Smooth muscle cell (in vitro differentiated cells): Measurements from ENCODE around the gene CROCC. TPM values are rescaled to one million over a fixed set of nuclear protein-coding genes. Genes with fewer than 3 reads are reported as not detected.

Source experiments
- DNase-seq: peaks from one replicate; lab custom pipeline; 2025; ENCODE audit not compliant: unreplicated experiment; lab: John Stamatoyannopoulos, UW
- H2AFZ ChIP-seq: fragments of 200-600 bp; sonication (generic); 2 replicates; pipeline ENCODE4 v1.6.0; 2016; ENCODE audit warnings: antibody characterized with exemption, low read depth, mild to moderate bottlenecking
- H3F3A ChIP-seq: fragments of 200-600 bp; sonication (generic); 2 replicates; pipeline ENCODE4 v1.6.0; 2017; ENCODE audit warnings: antibody characterized with exemption, low read depth
- H3K27ac ChIP-seq: fragments of 200-600 bp; sonication (generic); 2 replicates; pipeline ENCODE4 v1.5.1; 2016; ENCODE audit warnings: low read depth, mild to moderate bottlenecking
- H3K27me3 ChIP-seq: fragments of 200-600 bp; sonication (generic); 2 replicates; pipeline ENCODE4 v1.6.1; 2016; ENCODE audit warnings: low read depth, mild to moderate bottlenecking
- H3K36me3 ChIP-seq: fragments of 200-600 bp; sonication (generic); 2 replicates; pipeline ENCODE4 v1.5.1; 2016; ENCODE audit warnings: low read depth
- H3K4me1 ChIP-seq: fragments of 200-600 bp; sonication (generic); 2 replicates; pipeline ENCODE4 v1.5.1; 2016; ENCODE audit warnings: low read depth
- H3K4me2 ChIP-seq: fragments of 200-600 bp; sonication (generic); 2 replicates; pipeline ENCODE4 v1.6.0; 2016; ENCODE audit warnings: mild to moderate bottlenecking
- H3K4me3 ChIP-seq: fragments of 200-600 bp; sonication (generic); 2 replicates; pipeline ENCODE4 v1.5.1; 2016; ENCODE audit warnings: mild to moderate bottlenecking
- H3K79me2 ChIP-seq: fragments of 200-600 bp; sonication (generic); 2 replicates; pipeline ENCODE4 v1.6.0; 2016; ENCODE audit warnings: low read depth, mild to moderate bottlenecking
- H3K9ac ChIP-seq: fragments of 200-600 bp; sonication (generic); 2 replicates; pipeline ENCODE4 v1.6.0; 2016; ENCODE audit warnings: low read depth
- H3K9me3 ChIP-seq: fragments of 200-600 bp; sonication (generic); replicated peaks from 2 replicates; pipeline ENCODE4 v1.5.1; 2016; ENCODE audit warnings: low read depth
- H4K20me1 ChIP-seq: fragments of 200-600 bp; sonication (generic); 2 replicates; pipeline ENCODE4 v1.6.0; 2016; ENCODE audit warnings: low read depth
- WGBS: methylation state at CpG from one replicate; pipeline ENCODE4 v1.1.7; 2016; ENCODE audit warnings: low lambda C conversion rate; 5-methylcytosine and 5-hydroxymethylcytosine counted together
- polyA plus RNA-seq: library from polyadenylated mRNA; unstranded; fragments of >200 nt; fragmentation: Nextera tagmentation; extraction: Ambion mirVana; gene quantifications from 2 replicates; pipeline ENCODE4 v1.2.1, GENCODE V29; 2016
- total RNA-seq: library from RNA; depleted of rRNA; stranded (reverse); fragments of >200 nt; gene quantifications from 2 replicates; pipeline ENCODE4 v1.2.3, GENCODE V29; 2014
- TF ChIP-seq, protein P1 (sequence below): fragments of 200-600 bp; sonication (generic); IDR thresholded peaks from 2 replicates; pipeline ENCODE4 v1.5.1; 2017; ENCODE audit warnings: borderline replicate concordance, mild to moderate bottlenecking, antibody characterized with exemption; ENCODE audit not compliant: insufficient read depth, poor library complexity, severe bottlenecking

CROCC gene
- total and polyA plus RNA-seq, 2 experiments from 2014 or later: 19.7 to 24.0 TPM

DNA sequence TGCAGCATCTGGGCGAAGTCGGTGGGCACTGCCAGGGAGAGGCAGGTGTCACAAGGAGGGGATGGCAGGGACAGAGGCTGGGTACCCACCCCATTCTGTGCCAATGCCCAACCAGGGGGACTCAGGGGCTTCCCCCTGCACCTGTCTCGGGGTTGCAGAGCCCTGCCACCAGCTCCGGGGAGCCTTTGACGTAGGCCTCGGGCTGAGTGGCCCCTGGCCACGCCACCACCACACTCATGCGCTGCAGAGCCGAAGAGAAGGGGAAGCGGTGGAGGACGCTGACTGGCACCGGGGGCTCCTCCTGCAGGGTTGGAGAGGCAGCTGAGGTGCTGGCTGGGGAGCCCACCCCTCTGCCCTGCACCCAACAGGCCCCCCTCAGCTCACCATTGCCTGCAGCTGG is 70.4 kb downstream of the CROCC start:
- Histone ChIP-seq H3K27me3 (no peaks in the 10 kb centered on the region), H3K4me2 (no peak overlapping the region), H3K9me3 (no peaks in the 10 kb centered on the region), H3F3A (no peaks in the 10 kb centered on the region), H4K20me1 (no peaks in the 10 kb centered on the region), H3K4me1 (no peaks in the 10 kb centered on the region), H3K27ac (no peak overlapping the region), H3K4me3 (no peak overlapping the region), H3K79me2 (no peaks in the 10 kb centered on the region), H3K36me3 (no peaks in the 10 kb centered on the region), H3K9ac (no peak overlapping the region), H2AFZ (no peak overlapping the region)
- WGBS: 98% methylated on average over 12 of the region's 12 CpGs
- TF ChIP-seq, protein P1, sequence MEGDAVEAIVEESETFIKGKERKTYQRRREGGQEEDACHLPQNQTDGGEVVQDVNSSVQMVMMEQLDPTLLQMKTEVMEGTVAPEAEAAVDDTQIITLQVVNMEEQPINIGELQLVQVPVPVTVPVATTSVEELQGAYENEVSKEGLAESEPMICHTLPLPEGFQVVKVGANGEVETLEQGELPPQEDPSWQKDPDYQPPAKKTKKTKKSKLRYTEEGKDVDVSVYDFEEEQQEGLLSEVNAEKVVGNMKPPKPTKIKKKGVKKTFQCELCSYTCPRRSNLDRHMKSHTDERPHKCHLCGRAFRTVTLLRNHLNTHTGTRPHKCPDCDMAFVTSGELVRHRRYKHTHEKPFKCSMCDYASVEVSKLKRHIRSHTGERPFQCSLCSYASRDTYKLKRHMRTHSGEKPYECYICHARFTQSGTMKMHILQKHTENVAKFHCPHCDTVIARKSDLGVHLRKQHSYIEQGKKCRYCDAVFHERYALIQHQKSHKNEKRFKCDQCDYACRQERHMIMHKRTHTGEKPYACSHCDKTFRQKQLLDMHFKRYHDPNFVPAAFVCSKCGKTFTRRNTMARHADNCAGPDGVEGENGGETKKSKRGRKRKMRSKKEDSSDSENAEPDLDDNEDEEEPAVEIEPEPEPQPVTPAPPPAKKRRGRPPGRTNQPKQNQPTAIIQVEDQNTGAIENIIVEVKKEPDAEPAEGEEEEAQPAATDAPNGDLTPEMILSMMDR: no peak
- DNase-seq: no peak

DNA sequence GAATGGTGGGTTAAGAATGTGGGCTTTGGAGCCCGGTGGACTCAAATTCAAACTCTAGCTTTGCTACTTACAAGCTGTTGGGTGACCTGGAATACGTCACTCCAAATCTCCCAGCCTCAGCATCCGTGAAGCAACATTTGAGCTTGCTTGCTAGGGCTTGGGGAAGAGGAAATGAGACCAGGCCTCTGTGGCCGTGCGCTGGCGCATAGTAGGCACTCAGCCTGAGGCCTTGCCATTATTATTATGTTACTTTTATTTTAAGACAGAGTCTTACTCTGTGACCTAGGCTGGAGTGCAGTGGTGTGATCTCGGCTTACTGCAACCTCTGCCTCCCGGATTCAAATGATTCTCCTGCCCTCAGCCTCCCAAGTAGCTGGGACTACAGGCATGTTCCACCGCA is 70.9 kb downstream of the CROCC start:
- no peaks in the 10 kb centered on the region for H3K27me3 ChIP-seq
- H2AFZ ChIP-seq: no peak overlapping the region
- H4K20me1 ChIP-seq: no peaks in the 10 kb centered on the region
- H3K4me2 ChIP-seq: no peak overlapping the region
- no peak overlapping the region for H3K27ac ChIP-seq
- no peaks in the 10 kb centered on the region for H3K36me3 ChIP-seq
- H3K79me2 ChIP-seq: no peaks in the 10 kb centered on the region
- H3F3A ChIP-seq: no peaks in the 10 kb centered on the region
- no peak overlapping the region for H3K4me3 ChIP-seq
- H3K4me1 ChIP-seq: no peaks in the 10 kb centered on the region
- 86% methylated on average over 9 of the region's 9 CpGs for WGBS
- H3K9ac ChIP-seq: no peak overlapping the region
- H3K9me3 ChIP-seq: no peaks in the 10 kb centered on the region
- no peak for DNase-seq
- TF ChIP-seq, protein P1: no peak

DNA sequence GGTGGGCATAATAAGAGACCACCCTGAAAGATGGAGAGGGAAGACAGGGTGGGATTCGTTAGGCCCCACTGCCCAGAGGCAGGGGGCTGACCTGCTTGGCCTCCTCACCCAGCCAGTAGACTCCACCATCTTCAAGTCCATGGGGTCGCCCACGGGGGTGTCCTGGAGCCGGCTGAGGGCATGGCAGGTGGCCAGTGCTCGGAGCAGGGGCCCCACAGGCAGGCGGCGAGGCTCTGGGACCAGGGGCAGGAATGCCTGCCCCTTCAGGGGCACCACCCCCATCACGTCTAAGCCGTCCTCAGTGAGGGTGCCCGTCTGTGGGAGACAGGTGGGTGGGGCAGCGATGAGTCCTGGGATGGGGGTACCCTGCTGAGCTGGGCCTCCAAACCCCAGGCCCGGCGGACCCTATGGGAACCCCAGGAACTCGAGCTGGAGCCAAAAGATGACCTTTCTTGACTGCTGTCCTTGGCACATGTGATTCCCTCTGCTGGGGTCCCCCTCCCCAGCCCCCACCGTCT is 71.8 kb downstream of the CROCC start:
- Histone ChIP-seq H3K9me3 (no peaks in the 10 kb centered on the region), H3K4me3 (no peak overlapping the region), H3K36me3 (no peaks in the 10 kb centered on the region), H3K4me1 (no peaks in the 10 kb centered on the region), H2AFZ (no peak overlapping the region), H3K27me3 (no peaks in the 10 kb centered on the region), H3K27ac (no peak overlapping the region), H4K20me1 (no peaks in the 10 kb centered on the region), H3K9ac (no peak overlapping the region), H3F3A (no peaks in the 10 kb centered on the region), H3K79me2 (no peaks in the 10 kb centered on the region), H3K4me2 (no peak overlapping the region)
- no peak for DNase-seq
- WGBS: 97% methylated on average over 15 of the region's 15 CpGs
- TF ChIP-seq, protein P1: no peak

DNA sequence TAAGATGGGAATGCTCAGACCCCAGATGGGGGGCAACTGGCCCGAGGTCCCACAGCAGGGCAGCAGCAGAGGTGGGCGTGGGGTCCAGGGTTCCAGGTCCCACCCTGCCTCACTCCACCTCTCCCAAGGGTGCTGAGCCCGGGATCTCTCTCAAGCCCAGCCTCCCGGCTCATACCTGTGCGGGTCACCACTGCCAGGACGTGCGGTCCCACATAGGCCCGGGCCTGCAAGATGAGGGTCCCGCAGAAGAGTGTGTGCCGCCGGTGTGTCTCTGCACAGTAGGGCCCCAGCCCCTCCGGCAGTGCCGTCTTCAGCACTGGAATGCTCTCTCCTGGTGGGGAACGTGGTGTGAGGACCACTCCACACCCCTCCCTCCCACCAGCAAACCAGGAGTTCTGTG is 75.1 kb downstream of the CROCC start:
- Histone ChIP-seq H3K9me3 (no peaks in the 10 kb centered on the region), H3K4me2 (no peak overlapping the region), H3K27me3 (no peaks in the 10 kb centered on the region), H3K79me2 (no peaks in the 10 kb centered on the region), H2AFZ (no peak overlapping the region), H3K9ac (no peak overlapping the region), H3K4me1 (no peaks in the 10 kb centered on the region), H4K20me1 (no peaks in the 10 kb centered on the region), H3K36me3 (no peaks in the 10 kb centered on the region), H3K4me3 (no peak overlapping the region), H3F3A (no peaks in the 10 kb centered on the region), H3K27ac (no peak overlapping the region)
- TF ChIP-seq, protein P1: no peak
- no peak for DNase-seq
- 97% methylated on average over 14 of the region's 14 CpGs for WGBS
